ENCODE results near the gene ADAM17.
A peak's percentile ranks its signal among the peaks of the same experiment; 100 is the strongest.
"Not testable (repeated sequence)": the region's sequence is repeated elsewhere in the genome, so short reads cannot be mapped to it uniquely, and the experiment has no call there.

The ADAM17 gene

GRCh38 chr2:9519250-9519649, 36.4 kb downstream of the ADAM17 start:
- DNase-seq (ENCODE audit: low read depth, low spot score), result no peak

GRCh38 chr2:9518780-9519179, 36.9 kb downstream of the ADAM17 start:
- DNase-seq (ENCODE audit: low read depth, low spot score), result no peak

DNA sequence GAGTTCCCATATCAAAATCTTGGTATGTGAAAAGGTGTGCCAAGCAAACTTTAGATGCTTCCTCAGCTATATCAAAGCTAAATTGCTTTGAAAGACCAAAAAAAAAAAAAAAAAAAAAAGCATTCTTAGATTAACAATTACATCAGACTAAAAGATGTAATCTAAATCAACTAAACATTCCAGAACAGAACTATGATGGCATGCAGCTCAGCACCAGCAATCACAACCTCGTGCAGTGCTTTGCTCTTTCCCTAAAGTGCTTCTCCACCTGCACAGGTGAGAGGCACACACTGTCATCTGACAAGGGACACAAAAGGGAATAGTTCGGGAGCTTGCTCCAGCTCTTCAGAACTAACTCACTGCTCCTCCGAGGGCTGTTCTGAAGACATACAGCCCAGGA, 37.5 kb downstream of the ADAM17 start:
- DNase-seq (ENCODE audit: low read depth, low spot score), result no peak

- DNase-seq (ENCODE audit: low read depth, low spot score), result no peak
These were observed 38.4 kb downstream of the ADAM17 start for GRCh38 chr2:9517118-9517782.

- not testable (repeated sequence) for DNase-seq (ENCODE audit: low read depth, low spot score)
These were observed 41.7 kb downstream of the ADAM17 start for GRCh38 chr2:9513946-9514345.

DNA sequence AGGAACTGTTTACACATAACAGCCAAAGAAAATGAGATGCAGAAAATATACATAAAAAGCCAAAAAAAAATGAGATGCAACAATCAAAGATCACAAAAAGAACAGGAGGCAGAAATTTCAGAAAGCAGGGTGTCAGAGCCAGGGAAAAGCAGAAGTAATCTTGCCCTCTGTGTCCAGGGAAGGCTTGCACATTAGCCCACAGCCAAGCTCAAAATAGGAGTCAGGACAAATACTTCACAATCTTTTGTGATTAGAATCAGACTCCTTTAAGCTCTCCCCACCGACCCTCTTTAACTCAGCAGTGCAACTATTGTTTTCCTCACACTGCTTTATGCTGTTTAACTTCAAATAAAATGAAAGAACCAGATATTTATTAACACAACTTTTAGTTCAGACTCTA, 46.7 kb downstream of the ADAM17 start:
- no peak for DNase-seq (ENCODE audit: low read depth, low spot score)

DNA sequence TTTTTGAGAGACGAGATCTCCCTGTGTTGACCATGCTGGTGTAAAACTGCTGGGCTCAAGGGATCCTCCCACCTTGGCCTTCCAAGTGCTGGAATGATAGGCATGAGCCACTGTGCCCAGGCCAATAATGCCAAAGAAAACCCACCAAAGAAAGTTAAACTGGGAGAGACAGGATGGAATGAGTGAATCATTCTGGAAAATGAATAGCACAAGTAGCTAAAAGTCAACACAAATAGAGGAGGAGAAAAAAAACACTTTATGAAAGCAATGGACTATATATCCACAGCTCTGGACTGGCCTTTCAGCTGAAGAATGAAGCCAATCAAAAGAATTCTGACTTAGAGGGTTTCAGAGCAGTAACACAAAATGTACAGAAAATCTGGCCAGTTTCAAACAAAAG, 57.4 kb downstream of the ADAM17 start:
- no peak for DNase-seq (ENCODE audit: low read depth, low spot score)

DNA sequence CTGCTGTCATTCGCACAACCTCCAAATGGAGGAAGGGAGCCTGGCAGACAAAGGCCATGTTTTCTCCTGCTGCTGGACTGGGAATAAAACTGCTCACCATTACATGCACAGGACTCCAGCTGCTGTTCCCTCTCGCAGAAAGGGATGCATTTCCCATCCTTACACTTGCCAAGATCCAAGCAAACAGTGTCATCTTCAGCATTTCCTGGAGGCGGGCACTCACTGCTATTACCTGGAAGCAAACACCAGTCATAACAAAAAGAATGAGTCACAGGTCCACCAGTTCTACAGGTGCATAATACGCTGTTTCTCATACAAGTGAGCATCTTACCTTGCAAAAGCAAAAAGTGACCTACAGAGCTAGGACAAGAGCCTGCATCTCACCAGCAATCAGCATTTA, 58.6 kb downstream of the ADAM17 start:
- DNase-seq (ENCODE audit: low read depth, low spot score), result no peak

DNA sequence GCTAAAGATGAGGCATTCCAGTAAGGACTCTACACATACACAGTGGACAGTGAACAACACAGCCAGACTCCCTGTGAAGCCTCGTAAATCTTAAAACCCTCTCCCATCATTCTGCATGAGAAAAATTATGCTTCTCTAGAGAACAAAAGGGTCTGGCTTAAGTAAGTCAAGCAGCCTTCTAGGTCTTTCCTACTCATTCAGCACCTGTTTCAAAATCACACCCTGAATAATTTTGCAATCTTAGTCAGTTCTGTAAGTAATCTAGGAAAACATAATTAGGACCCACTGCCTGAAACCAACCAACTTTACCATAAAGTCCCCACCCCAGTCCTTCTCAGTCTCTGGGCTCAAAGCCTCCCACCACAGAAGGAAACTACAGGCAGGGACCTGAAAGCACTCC, 61.5 kb downstream of the ADAM17 start:
- no peak for DNase-seq (ENCODE audit: low read depth, low spot score)

DNA sequence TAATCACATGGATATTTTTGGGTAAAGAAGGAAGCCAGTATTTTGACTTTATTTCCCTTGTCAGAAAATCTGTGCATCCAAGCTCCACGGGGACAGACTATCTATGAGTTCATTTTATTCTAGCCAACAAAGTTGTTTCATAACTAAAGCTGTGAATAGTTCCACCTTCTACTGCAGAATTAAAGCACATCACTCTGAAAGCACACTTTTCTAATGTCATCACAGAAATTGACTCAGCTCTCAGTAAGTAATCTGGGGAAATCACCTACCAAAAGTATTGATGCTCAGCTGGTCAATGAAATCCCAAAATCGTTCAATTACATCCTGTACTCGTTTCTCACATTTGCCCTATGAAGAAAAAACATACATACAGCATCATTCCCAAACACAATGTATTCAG, 62.2 kb downstream of the ADAM17 start:
- no peak for DNase-seq (ENCODE audit: low read depth, low spot score)

- no peak for DNase-seq (ENCODE audit: low read depth, low spot score)
These were observed 62.7 kb downstream of the ADAM17 start for GRCh38 chr2:9492927-9493326.

DNA sequence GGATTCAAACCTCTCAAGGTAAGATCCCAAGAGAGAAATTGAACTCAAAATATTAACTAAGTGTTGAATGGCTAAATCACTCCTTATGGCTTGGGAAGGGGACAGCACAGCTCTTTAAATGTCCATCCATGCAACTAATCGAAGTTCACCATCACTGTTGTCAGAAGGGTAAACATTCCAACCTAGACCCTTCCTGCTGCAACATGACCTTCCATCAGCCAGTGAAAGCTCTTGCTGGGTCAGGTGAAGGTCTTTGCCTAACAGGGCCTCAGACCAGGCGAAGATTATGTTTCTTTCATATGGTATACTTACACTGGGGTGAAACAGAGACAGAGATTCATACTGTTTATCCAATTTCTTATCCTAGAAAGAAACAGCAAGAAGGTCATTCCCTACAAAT, 64.8 kb downstream of the ADAM17 start:
- no peak for DNase-seq (ENCODE audit: low read depth, low spot score)

GRCh38 chr2:9488583-9489547, 66.8 kb downstream of the ADAM17 start:
- DNase-seq (ENCODE audit: low read depth, low spot score), result no peak

GRCh38 chr2:9484533-9484932, 71.1 kb downstream of the ADAM17 start:
- no peak for DNase-seq (ENCODE audit: low read depth, low spot score)

DNA sequence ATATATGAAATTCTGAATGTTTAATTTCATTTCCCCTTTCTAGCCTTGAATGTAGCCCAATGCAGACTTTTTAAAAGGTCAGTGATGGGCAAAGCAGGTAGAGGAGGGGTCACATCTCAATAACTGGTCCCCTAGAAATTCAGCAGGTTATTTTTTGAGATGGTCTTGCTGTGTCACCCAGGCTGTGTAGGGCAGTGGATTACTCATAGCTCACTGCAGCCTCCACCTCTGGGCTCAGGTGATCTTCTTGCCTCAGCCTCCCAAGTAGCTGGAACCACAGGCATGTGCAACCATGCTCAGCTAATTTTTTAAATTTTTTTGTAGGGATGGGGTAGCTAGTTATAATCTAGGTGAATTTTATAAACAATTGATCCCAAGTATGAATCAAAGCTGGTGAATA, 72.5 kb downstream of the ADAM17 start:
- no peak for DNase-seq (ENCODE audit: low read depth, low spot score)

- no peak for DNase-seq (ENCODE audit: low read depth, low spot score)
These were observed 75.5 kb downstream of the ADAM17 start for GRCh38 chr2:9480157-9480556.

DNA sequence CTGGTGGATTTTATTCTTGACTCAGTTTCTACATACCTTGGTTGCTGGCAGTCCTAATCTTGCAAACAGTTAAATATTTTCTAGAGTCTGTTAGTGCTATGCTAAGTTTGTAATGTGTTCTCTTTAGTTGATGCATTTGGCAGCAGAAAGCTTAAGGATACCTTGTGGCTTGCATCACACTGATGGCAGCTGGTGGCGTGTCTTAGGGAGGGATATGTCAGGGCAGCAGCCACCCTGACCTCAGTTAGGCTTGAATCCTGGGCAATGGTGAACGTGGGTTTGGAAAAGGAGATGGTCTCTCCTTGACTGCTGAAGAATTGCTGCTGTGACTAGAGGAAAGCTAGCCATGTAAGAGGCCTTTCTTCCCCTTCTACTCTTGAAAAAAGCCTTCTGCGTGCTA, 77.1 kb downstream of the ADAM17 start:
- DNase-seq (ENCODE audit: low read depth, low spot score), result no peak

DNA sequence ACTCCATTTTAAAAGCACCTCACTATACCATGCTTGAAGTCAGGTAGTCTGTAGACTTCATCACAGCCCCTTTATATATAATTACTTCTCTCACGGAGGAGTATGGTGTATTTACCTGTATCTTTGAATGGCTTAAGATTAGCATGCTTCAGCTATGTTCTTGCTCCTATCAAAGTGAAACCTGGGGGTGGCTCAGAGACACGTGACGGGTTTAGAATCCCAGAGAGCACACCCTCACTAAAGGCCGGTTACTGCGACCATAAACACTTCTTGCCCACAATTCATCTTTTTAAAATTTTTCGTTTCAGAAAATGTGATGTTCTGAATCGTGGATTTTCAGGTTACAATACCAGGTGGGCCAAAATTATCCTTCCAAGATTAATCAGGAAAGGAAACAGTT, 77.7 kb downstream of the ADAM17 start:
- DNase-seq (ENCODE audit: low read depth, low spot score), result no peak

DNA sequence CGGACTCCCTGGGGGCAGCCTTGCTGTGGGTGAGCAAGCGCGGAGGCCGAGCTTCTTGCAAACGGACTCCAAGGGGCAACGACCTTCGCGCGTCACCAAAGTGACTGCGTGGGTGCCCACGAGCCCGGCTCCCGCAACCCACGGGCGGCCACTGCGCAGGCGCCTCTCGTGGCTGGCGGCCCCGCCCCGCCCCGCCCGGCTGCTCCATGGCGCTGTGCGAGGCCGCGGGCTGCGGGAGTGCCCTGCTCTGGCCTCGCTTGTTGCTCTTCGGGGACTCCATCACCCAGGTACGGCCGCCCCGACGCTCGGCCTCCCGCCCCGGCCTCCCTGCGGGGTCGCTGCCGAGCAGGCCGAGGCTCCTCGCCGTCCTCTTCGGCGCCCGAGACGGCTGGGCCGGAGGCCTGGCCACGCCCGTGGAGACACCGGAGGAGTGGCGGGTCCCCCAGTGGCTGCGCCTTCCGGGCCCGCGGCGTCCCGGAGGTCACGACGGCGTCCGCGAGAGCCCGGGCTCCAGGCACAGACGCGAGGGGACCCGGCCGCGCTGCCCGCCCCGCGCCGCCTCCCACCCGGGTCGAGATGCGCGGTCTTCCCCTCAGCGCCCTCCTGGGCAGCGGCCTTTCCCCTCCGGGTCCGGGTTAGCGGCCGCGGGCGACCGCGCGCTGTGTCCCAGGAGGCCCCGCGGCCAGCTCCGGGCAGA, 81.1 kb downstream of the ADAM17 start, which contains the start of gene IAH1:
Gene IAH1 (plus strand): TSS at position 191 of the 697 bp plus-strand sequence. CDS start 16 bp downstream, at position 207.
- peak; percentile 51 for DNase-seq (ENCODE audit: low read depth, low spot score)

DNA sequence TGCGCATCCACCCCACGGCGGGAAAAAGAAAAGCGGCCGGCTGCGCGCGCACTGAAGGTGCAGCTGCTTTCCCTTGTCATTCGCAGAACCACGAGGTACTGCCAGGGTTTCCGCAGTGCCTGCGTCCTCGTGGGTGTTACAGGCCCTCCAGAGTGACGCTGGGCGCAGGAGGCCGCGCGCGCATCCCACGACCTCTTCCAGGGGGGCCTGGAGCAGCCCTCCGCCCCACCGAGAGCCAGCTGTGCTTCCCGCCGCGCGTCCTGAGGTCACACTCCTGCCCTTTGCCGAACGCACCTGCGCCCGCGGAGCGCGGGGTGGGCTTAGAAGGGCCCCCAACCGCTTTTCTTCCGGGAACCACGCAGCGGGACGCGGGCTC, 81.7 kb downstream of the ADAM17 start:
- peak; percentile 40 for DNase-seq (ENCODE audit: low read depth, low spot score)

DNA sequence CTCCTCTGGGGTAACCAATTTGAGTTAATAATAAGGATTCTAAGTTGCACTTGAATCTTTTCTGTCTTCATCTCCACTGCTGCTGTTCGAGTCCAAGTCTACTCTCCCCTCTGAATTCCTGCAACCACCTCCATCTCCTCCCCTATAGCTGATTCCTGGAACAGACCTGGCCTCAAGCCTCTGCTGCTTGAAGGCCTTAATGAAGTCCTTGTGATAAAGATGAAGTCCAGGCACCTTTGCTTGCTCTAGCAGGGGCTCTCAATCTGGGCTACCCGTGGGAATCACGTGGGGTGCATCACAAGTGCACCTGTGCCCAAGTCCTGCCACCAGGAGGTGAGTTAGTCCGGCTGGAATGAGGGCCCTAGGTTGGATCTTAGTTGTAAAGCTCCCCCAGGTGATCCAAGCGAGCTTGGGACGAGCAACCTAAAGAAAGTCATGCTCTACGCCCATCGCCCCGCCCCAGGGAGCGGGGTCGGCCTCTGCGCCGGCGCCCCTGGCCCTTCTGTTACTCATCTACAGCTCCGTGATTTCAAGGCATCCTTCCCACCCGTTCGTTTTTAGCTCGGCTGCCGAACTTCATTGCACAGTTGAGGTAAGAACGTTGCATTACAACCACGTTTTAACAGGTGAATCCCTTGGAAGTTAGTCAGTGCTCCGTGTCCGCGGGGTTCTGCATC, 82.2 kb downstream of the ADAM17 start:
- DNase-seq (ENCODE audit: low read depth, low spot score), result no peak

- no peak for DNase-seq (ENCODE audit: low read depth, low spot score)
These were observed 83.1 kb downstream of the ADAM17 start for GRCh38 chr2:9472511-9472910.
